Central memory CD8-positive, alpha-beta T cell (primary cell): ENCODE results near the gene NCAM1.

Experiments used
- ATAC-seq: fragments of 150-1000 bp; cut with Tn5 transposase; replicated peaks from 2 replicates; pipeline ENCODE4 v1.10.0; 2022; ENCODE audit warnings: mild to moderate bottlenecking, moderate FRiP score, moderate number of reproducible peaks; ENCODE audit not compliant: poor library complexity, severe bottlenecking; ENCODE audit errors: extremely low read depth
- DNase-seq, 2 donors: peaks; one replicate each; pipeline ENCODE4 v3.0.0; 2021; ENCODE audit warnings: low spot score in 2 of 2
- H3K27ac Mint-ChIP-seq: one replicate; pipeline ENCODE4 v1.8.0; 2022; ENCODE audit warnings: low read depth, mild to moderate bottlenecking, moderate library complexity, mixed read lengths
- H3K27me3 Mint-ChIP-seq: one replicate; pipeline ENCODE4 v1.8.0; 2022; ENCODE audit warnings: mixed read lengths
- H3K36me3 Mint-ChIP-seq: one replicate; pipeline ENCODE4 v1.8.0; 2022; ENCODE audit warnings: mild to moderate bottlenecking, moderate library complexity, mixed read lengths; ENCODE audit not compliant: insufficient read depth
- H3K4me1 Mint-ChIP-seq: one replicate; pipeline ENCODE4 v1.8.0; 2022; ENCODE audit warnings: mixed read lengths
- H3K4me3 Mint-ChIP-seq: one replicate; pipeline ENCODE4 v1.8.0; 2022; ENCODE audit warnings: mild to moderate bottlenecking, moderate library complexity, mixed read lengths
- H3K9me3 Mint-ChIP-seq: one replicate; pipeline ENCODE4 v1.8.0; 2022; ENCODE audit warnings: mixed read lengths

Gene NCAM1

GRCh38 chr11:113178381-113179070, 217.3 kb downstream of the NCAM1 start:
- no peaks in the 10 kb centered on the region for H3K4me1 Mint-ChIP-seq
- H3K27me3 Mint-ChIP-seq = peaks cover 33% of the 10 kb centered on the region
- DNase-seq = no peak
- H3K36me3 Mint-ChIP-seq = no peaks in the 10 kb centered on the region
- H3K9me3 Mint-ChIP-seq = no peaks in the 10 kb centered on the region
- H3K27ac Mint-ChIP-seq = no peak overlapping the region
- no peak for ATAC-seq
- no peak overlapping the region for H3K4me3 Mint-ChIP-seq

- Mint-ChIP-seq H3K27me3 (peaks cover 33% of the 10 kb centered on the region), H3K4me1 (no peaks in the 10 kb centered on the region), H3K27ac (no peak overlapping the region), H3K4me3 (no peak overlapping the region), H3K36me3 (no peaks in the 10 kb centered on the region), H3K9me3 (no peaks in the 10 kb centered on the region)
- ATAC-seq (no peak), DNase-seq (no peak)
Measured at GRCh38 chr11:113179181-113179704, 218.0 kb downstream of the NCAM1 start.

- H3K27me3 Mint-ChIP-seq = peaks cover 33% of the 10 kb centered on the region
- no peaks in the 10 kb centered on the region for H3K36me3 Mint-ChIP-seq
- no peak overlapping the region for H3K4me3 Mint-ChIP-seq
- no peak overlapping the region for H3K27ac Mint-ChIP-seq
- ATAC-seq (no peak), DNase-seq (no peak)
- H3K4me1 Mint-ChIP-seq = no peaks in the 10 kb centered on the region
- H3K9me3 Mint-ChIP-seq = no peaks in the 10 kb centered on the region
Measured at GRCh38 chr11:113181094-113181493, 219.9 kb downstream of the NCAM1 start.

- ATAC-seq (no peak), DNase-seq (no peak)
- Mint-ChIP-seq H3K4me1 (no peaks in the 10 kb centered on the region), H3K27me3 (peaks cover 29% of the 10 kb centered on the region), H3K36me3 (no peaks in the 10 kb centered on the region), H3K27ac (no peak overlapping the region), H3K9me3 (no peaks in the 10 kb centered on the region), H3K4me3 (no peak overlapping the region)
Measured at GRCh38 chr11:113182288-113182687, 221.1 kb downstream of the NCAM1 start.

GRCh38 chr11:113184498-113184897, 223.3 kb downstream of the NCAM1 start:
- Mint-ChIP-seq H3K4me1 (no peaks in the 10 kb centered on the region), H3K36me3 (no peaks in the 10 kb centered on the region), H3K9me3 (no peaks in the 10 kb centered on the region), H3K4me3 (no peak overlapping the region), H3K27me3 (peaks cover 29% of the 10 kb centered on the region), H3K27ac (no peak overlapping the region)
- DNase-seq (no peak), ATAC-seq (no peak)

- Mint-ChIP-seq H3K27ac (no peak overlapping the region), H3K9me3 (no peaks in the 10 kb centered on the region), H3K27me3 (peaks cover 45% of the 10 kb centered on the region), H3K36me3 (no peaks in the 10 kb centered on the region), H3K4me1 (no peaks in the 10 kb centered on the region), H3K4me3 (no peak overlapping the region)
- no peak for DNase-seq
- no peak for ATAC-seq
Measured at GRCh38 chr11:113188371-113188834, 227.2 kb downstream of the NCAM1 start.

GRCh38 chr11:113189909-113190667, 228.9 kb downstream of the NCAM1 start:
- Mint-ChIP-seq H3K36me3 (no peaks in the 10 kb centered on the region), H3K27me3 (peaks cover 62% of the 10 kb centered on the region), H3K4me1 (no peaks in the 10 kb centered on the region), H3K4me3 (no peak overlapping the region), H3K9me3 (no peaks in the 10 kb centered on the region), H3K27ac (no peak overlapping the region)
- DNase-seq = no peak
- no peak for ATAC-seq

GRCh38 chr11:113192121-113192925, 231.1 kb downstream of the NCAM1 start:
- Mint-ChIP-seq H3K9me3 (no peaks in the 10 kb centered on the region), H3K27me3 (peaks cover 64% of the 10 kb centered on the region), H3K36me3 (no peaks in the 10 kb centered on the region), H3K4me1 (no peaks in the 10 kb centered on the region), H3K4me3 (no peak overlapping the region), H3K27ac (no peak overlapping the region)
- ATAC-seq = no peak
- DNase-seq = no peak

GRCh38 chr11:113193016-113193415, 231.8 kb downstream of the NCAM1 start:
- Mint-ChIP-seq H3K27ac (no peak overlapping the region), H3K4me3 (no peak overlapping the region), H3K36me3 (no peaks in the 10 kb centered on the region), H3K9me3 (no peaks in the 10 kb centered on the region), H3K27me3 (peaks cover 64% of the 10 kb centered on the region), H3K4me1 (no peaks in the 10 kb centered on the region)
- DNase-seq (no peak), ATAC-seq (no peak)

GRCh38 chr11:113193946-113194345, 232.7 kb downstream of the NCAM1 start:
- Mint-ChIP-seq H3K36me3 (no peaks in the 10 kb centered on the region), H3K4me1 (no peaks in the 10 kb centered on the region), H3K27me3 (peaks cover 62% of the 10 kb centered on the region), H3K4me3 (no peak overlapping the region), H3K27ac (no peak overlapping the region), H3K9me3 (no peaks in the 10 kb centered on the region)
- ATAC-seq (no peak), DNase-seq (no peak)

- no peak for DNase-seq
- no peaks in the 10 kb centered on the region for H3K4me1 Mint-ChIP-seq
- H3K27ac Mint-ChIP-seq = no peak overlapping the region
- H3K9me3 Mint-ChIP-seq = no peaks in the 10 kb centered on the region
- H3K27me3 Mint-ChIP-seq = peaks cover 54% of the 10 kb centered on the region
- ATAC-seq = no peak
- H3K36me3 Mint-ChIP-seq = no peaks in the 10 kb centered on the region
- H3K4me3 Mint-ChIP-seq = no peak overlapping the region
Measured at GRCh38 chr11:113195728-113196127, 234.5 kb downstream of the NCAM1 start.

- H3K36me3 Mint-ChIP-seq = no peaks in the 10 kb centered on the region
- no peak overlapping the region for H3K4me3 Mint-ChIP-seq
- no peaks in the 10 kb centered on the region for H3K4me1 Mint-ChIP-seq
- no peak for DNase-seq
- no peaks in the 10 kb centered on the region for H3K9me3 Mint-ChIP-seq
- H3K27ac Mint-ChIP-seq = no peak overlapping the region
- H3K27me3 Mint-ChIP-seq = peaks cover 61% of the 10 kb centered on the region
- ATAC-seq = no peak
Measured at GRCh38 chr11:113197446-113197845, 236.2 kb downstream of the NCAM1 start.
